SKM-1 treated with dmso at 0.1 percent for 144 hours (cell line): Measurements from ENCODE around the gene CNTN6.

Experiments used
- DNase-seq: peaks from one replicate; lab custom pipeline; 2025; ENCODE audit not compliant: unreplicated experiment; lab: John Stamatoyannopoulos, UW

The CNTN6 gene

GRCh38 chr3:1404270-1404962 lies 311.6 kb downstream of the CNTN6 start:
- DNase-seq = no peak

GRCh38 chr3:1406250-1406649 lies 313.4 kb downstream of the CNTN6 start:
- no peak for DNase-seq

- no peak for DNase-seq
Observed at GRCh38 chr3:1421577-1421976, 328.8 kb downstream of the CNTN6 start.

- DNase-seq = no peak
Observed at GRCh38 chr3:1423566-1424089, 330.8 kb downstream of the CNTN6 start.

DNA sequence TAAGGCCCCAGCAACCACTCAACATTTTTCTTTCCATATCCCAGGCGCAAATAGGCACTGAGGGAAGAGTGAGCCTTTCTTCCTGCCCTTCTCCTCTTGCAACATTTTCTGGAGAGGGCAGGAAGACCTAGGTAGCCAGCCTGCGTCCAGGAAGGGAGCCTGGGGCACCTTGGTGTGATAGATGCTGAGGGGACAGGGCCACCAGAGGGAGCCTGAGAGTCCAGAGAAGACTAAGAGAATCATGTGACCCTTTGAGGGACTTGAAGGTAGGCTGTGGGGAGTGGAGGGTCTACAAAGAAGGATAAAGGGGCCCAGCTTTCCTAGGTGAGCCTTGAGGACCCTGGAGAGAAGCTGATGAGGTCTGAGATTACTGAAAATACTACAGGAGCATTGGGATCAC lies 346.6 kb downstream of the CNTN6 start:
- DNase-seq = no peak

DNA sequence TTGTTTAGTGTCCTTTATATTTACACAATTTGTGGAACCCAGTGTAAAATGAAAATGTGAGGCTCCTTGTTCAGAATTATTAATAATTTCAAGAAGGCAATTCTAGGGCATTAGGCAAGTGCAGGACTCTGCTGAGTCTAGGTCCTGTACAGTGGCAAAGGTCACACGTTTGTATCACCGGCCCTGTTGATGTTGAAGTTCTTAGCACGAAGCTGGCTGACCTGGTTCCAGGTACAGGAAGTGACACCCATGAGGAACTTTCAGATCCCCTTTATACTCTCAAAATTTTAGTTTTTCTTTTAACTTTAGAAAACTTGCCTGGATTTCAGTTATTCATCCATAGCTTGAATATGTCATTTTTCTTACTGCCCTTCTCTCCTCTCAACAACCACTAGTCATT lies 349.4 kb downstream of the CNTN6 start:
- no peak for DNase-seq

- no peak for DNase-seq
Observed at GRCh38 chr3:1444195-1444594, 351.4 kb downstream of the CNTN6 start.

GRCh38 chr3:1446531-1446930 lies 353.7 kb downstream of the CNTN6 start:
- no peak for DNase-seq

GRCh38 chr3:1447452-1447851 lies 354.6 kb downstream of the CNTN6 start:
- DNase-seq = no peak

DNA sequence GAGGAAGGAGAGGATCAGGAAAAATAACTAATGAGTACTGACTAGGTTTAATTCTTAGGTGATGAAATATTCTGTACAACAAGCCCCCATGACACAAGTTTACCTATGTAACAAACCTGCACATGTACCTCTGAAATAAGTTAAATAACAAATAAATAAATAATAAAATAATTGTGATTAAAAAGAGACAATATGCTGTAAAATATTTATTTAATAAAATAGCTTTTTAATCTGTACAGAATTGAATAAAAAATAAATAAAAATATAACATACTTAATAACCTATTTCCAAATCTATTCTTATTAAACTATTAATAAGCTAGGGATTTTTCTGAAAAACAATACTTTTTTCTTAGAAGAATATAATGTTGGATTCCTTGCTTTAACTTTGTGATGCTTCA lies 355.6 kb downstream of the CNTN6 start:
- no peak for DNase-seq
